ENCODE measurements around the gene SFXN3. TPM values are rescaled to one million over a fixed set of nuclear protein-coding genes. Genes with fewer than 3 reads are reported as not detected.

Gene SFXN3
- total and polyA plus RNA-seq, 2 experiments from 2014 or later: 0.68 to 3.8 TPM

GRCh38 chr10:101014966-101015581, 16.0 kb upstream of the SFXN3 start:
- DNase-seq (ENCODE audit: low spot score) (no peak), ATAC-seq (no peak)
- no peaks in the 10 kb centered on the region; the same call in 2 of the 3 replicates for H3K9me3 Mint-ChIP-seq
- no peaks in the 10 kb centered on the region for H3K79me2 ChIP-seq (replicated peaks; ENCODE audit: insufficient read depth)
- H3K4me2 ChIP-seq: no peak overlapping the region
- no peaks in the 10 kb centered on the region for H3K9me2 ChIP-seq (ENCODE audit: insufficient read depth)
- H3F3A ChIP-seq (replicated peaks; ENCODE audit: low read depth): 0 out of 2 replicates have a peak, but pooled peaks cover 4% of the 10 kb centered on the region
- TF ChIP-seq ZNF114 (CRISPR knock-in tag; IDR thresholded peaks at IDR 0.05) (no peak), STAT1 (IDR thresholded peaks at IDR 0.05; ENCODE audit: unreplicated experiment) (no peak), CREB1 (CRISPR knock-in tag; IDR thresholded peaks at IDR 0.05; ENCODE audit: low read depth) (no peak), ZNF331 (CRISPR knock-in tag; IDR thresholded peaks at IDR 0.05; ENCODE audit: low read depth) (no peak), ETS1 (IDR thresholded peaks at IDR 0.05) (no peak), EZH2phosphoT487 (IDR thresholded peaks at IDR 0.05; ENCODE audit: unreplicated experiment) (no peak), NANOG (IDR thresholded peaks at IDR 0.05; ENCODE audit: borderline replicate concordance) (no peak), CTCF (conservative IDR thresholded peaks at IDR 0.05; ENCODE audit: low read depth in 2 of 2) (no peak), JUNB (IDR thresholded peaks at IDR 0.05; ENCODE audit: unreplicated experiment) (no peak)
- H3K36me3 Mint-ChIP-seq (ENCODE audit: low read depth): no peaks in the 10 kb centered on the region; the same call in 2 of the 3 replicates
- peaks cover 52% of the 10 kb centered on the region for H3K27me3 ChIP-seq (ENCODE audit: insufficient read depth)
- H3K4me1 ChIP-seq (ENCODE audit: insufficient read depth): peaks cover 23% of the 10 kb centered on the region; the same call in 1 of the 2 replicates
- no peak overlapping the region; the same call in 2 of the 3 replicates for H3K4me3 Mint-ChIP-seq
- H3K27ac Mint-ChIP-seq: no peak overlapping the region
- no peak overlapping the region for H2AFZ ChIP-seq
- no peaks in the 10 kb centered on the region for H3K36me3 ChIP-seq (ENCODE audit: insufficient read depth)
- H3K27ac ChIP-seq (ENCODE audit: low read depth): no peak overlapping the region
- peaks cover 58% of the 10 kb centered on the region for H3K27me3 Mint-ChIP-seq (ENCODE audit: insufficient read depth, low read depth, poor library complexity)
- H4K20me1 ChIP-seq (replicated peaks; ENCODE audit: insufficient read depth): no peaks in the 10 kb centered on the region
- peaks cover 23% of the 10 kb centered on the region for H3K4me1 Mint-ChIP-seq
- H3K4me3 ChIP-seq: no peak overlapping the region

GRCh38 chr10:101015582-101015973, 15.5 kb upstream of the SFXN3 start:
- H2AFZ ChIP-seq: no peak overlapping the region
- H3K79me2 ChIP-seq (replicated peaks; ENCODE audit: insufficient read depth): no peaks in the 10 kb centered on the region
- H3K9me2 ChIP-seq (ENCODE audit: insufficient read depth): no peaks in the 10 kb centered on the region
- H3K4me1 ChIP-seq (ENCODE audit: insufficient read depth): peaks cover 23% of the 10 kb centered on the region; the same call in 1 of the 2 replicates
- ATAC-seq (no peak), DNase-seq (ENCODE audit: low spot score) (no peak)
- no peak overlapping the region for H3K4me2 ChIP-seq
- H3K36me3 ChIP-seq (ENCODE audit: insufficient read depth): no peaks in the 10 kb centered on the region
- Mint-ChIP-seq H3K27me3 (ENCODE audit: insufficient read depth, low read depth, poor library complexity) (peaks cover 58% of the 10 kb centered on the region), H3K4me3 (no peak overlapping the region), H3K9me3 (no peaks in the 10 kb centered on the region; the same call in 2 of the 3 replicates), H3K4me1 (peaks cover 23% of the 10 kb centered on the region), H3K36me3 (ENCODE audit: low read depth) (no peaks in the 10 kb centered on the region; the same call in 2 of the 3 replicates), H3K27ac (no peak overlapping the region)
- TF ChIP-seq CTCF (conservative IDR thresholded peaks at IDR 0.05; ENCODE audit: low read depth in 2 of 2) (no peak), POLR2AphosphoS5 (IDR thresholded peaks at IDR 0.05; ENCODE audit: low read depth) (no peak), EZH2phosphoT487 (IDR thresholded peaks at IDR 0.05; ENCODE audit: unreplicated experiment) (no peak), ZNF331 (CRISPR knock-in tag; IDR thresholded peaks at IDR 0.05; ENCODE audit: low read depth) (no peak)
- no peak overlapping the region for H3K4me3 ChIP-seq
- H4K20me1 ChIP-seq (replicated peaks; ENCODE audit: insufficient read depth): no peaks in the 10 kb centered on the region
- 0 out of 2 replicates have a peak, but pooled peaks cover 4% of the 10 kb centered on the region for H3F3A ChIP-seq (replicated peaks; ENCODE audit: low read depth)
- H3K27me3 ChIP-seq (ENCODE audit: insufficient read depth): peaks cover 58% of the 10 kb centered on the region
- H3K27ac ChIP-seq (ENCODE audit: low read depth): no peak overlapping the region
